Osteocyte (in vitro differentiated cells): ENCODE measurements around the gene LEMD2. TPM values are rescaled to one million over a fixed set of nuclear protein-coding genes. Genes with fewer than 3 reads are reported as not detected.
A peak's percentile ranks its signal among the peaks of the same experiment; 100 is the strongest.

Source experiments
- DNase-seq: peaks from one replicate; pipeline ENCODE4 v3.0.0; 2021; ENCODE audit warnings: mixed read lengths; ENCODE audit not compliant: unreplicated experiment; ENCODE audit errors: extremely low spot score
- H3K27ac Mint-ChIP-seq: one replicate; pipeline ENCODE4 v1.8.0; 2021; ENCODE audit warnings: mild to moderate bottlenecking, mixed read lengths; ENCODE audit not compliant: unreplicated experiment
- H3K27me3 Mint-ChIP-seq: one replicate; pipeline ENCODE4 v1.8.0; 2021; ENCODE audit warnings: mixed read lengths; ENCODE audit not compliant: unreplicated experiment
- H3K36me3 Mint-ChIP-seq: one replicate; pipeline ENCODE4 v1.8.0; 2021; ENCODE audit warnings: mixed read lengths; ENCODE audit not compliant: unreplicated experiment
- H3K4me1 Mint-ChIP-seq: one replicate; pipeline ENCODE4 v1.8.0; 2021; ENCODE audit warnings: mixed read lengths; ENCODE audit not compliant: unreplicated experiment
- H3K4me3 Mint-ChIP-seq: one replicate; pipeline ENCODE4 v1.8.0; 2021; ENCODE audit warnings: mild to moderate bottlenecking, moderate library complexity, mixed read lengths; ENCODE audit not compliant: unreplicated experiment
- H3K9me3 Mint-ChIP-seq: one replicate; pipeline ENCODE4 v1.8.0; 2021; ENCODE audit warnings: mixed read lengths; ENCODE audit not compliant: unreplicated experiment
- CTCF ChIP-seq: fragments of 200-600 bp; sonication (generic); IDR thresholded peaks from 2 replicates; pipeline ENCODE4 v1.5.0; 2021; ENCODE audit warnings: antibody characterized with exemption, mild to moderate bottlenecking, moderate library complexity
- total RNA-seq: library from RNA; stranded (reverse); gene quantifications from 2 replicates; pipeline ENCODE4 v1.2.1, GENCODE V29; 2021

LEMD2 gene
- total RNA-seq, 1 donor from 2014 or later = 70.4 TPM

GRCh38 chr6:33827546-33828451 is 38.9 kb upstream of the LEMD2 start:
- Mint-ChIP-seq H3K27ac (no peak overlapping the region), H3K9me3 (no peaks in the 10 kb centered on the region), H3K36me3 (no peaks in the 10 kb centered on the region), H3K4me1 (peaks cover 23% of the 10 kb centered on the region), H3K27me3 (peaks cover 18% of the 10 kb centered on the region), H3K4me3 (no peak overlapping the region)
- DNase-seq = no peak
- no peak for TF ChIP-seq CTCF

DNA sequence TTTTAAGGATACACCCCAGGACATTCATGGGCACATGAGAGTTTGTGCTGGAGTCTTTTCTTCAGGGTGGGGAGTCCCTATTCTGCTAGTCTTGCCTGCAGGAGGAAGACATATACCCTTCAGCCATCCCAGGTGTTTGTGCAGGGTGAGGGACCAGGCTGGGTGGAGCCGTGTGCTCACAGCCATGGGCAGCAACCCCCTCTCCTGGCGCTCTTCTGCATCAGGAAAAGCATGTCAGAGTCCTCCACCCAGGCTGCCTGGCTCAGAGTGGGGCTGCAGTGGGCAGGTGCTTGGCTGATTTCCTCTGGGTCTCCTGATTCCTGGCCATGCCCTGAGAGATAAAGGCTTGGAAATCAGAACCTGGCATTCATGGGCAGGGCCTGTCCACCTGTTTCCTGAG is 37.6 kb upstream of the LEMD2 start:
- no peak for TF ChIP-seq CTCF
- H3K36me3 Mint-ChIP-seq = no peaks in the 10 kb centered on the region
- no peak overlapping the region for H3K4me3 Mint-ChIP-seq
- peaks cover 23% of the 10 kb centered on the region for H3K4me1 Mint-ChIP-seq
- peaks cover 19% of the 10 kb centered on the region for H3K27me3 Mint-ChIP-seq
- H3K27ac Mint-ChIP-seq = no peak overlapping the region
- no peak for DNase-seq
- no peaks in the 10 kb centered on the region for H3K9me3 Mint-ChIP-seq

DNA sequence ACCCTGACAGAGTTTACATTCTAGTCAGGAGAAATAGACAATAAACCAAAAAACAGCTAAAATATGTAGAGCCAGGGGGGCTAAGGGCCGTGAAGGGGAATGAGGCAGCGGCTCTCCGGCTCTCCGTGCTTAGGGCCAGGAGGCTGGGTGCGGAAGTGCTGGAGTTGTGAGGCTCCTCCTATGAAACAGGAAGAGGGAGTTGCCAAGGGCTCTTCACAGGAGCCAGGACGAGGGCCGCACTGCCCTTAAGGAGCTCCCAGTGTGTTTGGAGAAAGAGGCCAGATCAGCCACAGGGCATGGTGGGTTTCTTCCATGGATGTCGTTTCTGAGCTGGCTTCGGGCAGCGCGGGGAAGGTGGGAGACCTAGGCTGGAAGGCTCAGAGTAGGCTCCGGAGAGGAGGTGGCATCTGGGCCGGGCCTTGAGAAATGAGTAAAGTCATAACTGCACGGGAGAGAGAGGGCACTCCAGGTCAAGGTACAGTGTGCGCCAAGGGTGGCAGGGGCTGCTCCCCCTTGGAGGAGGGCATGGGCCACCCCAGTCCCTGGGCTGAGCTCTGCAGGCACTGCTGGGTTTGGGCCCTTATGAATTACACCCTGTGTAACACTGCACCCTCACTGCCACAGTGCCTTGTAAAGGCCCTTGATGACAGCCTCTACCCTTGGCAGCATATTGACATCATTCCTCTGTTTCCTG is 35.7 kb upstream of the LEMD2 start:
- H3K4me1 Mint-ChIP-seq = peaks cover 23% of the 10 kb centered on the region
- no peaks in the 10 kb centered on the region for H3K9me3 Mint-ChIP-seq
- no peak for DNase-seq
- H3K27me3 Mint-ChIP-seq = peaks cover 14% of the 10 kb centered on the region
- peak overlapping the region; percentile 67 for H3K27ac Mint-ChIP-seq
- TF ChIP-seq CTCF = no peak
- no peaks in the 10 kb centered on the region for H3K36me3 Mint-ChIP-seq
- no peak overlapping the region for H3K4me3 Mint-ChIP-seq

GRCh38 chr6:33823806-33824205 is 34.9 kb upstream of the LEMD2 start:
- no peaks in the 10 kb centered on the region for H3K9me3 Mint-ChIP-seq
- no peak for DNase-seq
- peaks cover 19% of the 10 kb centered on the region for H3K4me1 Mint-ChIP-seq
- no peak for TF ChIP-seq CTCF
- H3K4me3 Mint-ChIP-seq = no peak overlapping the region
- H3K36me3 Mint-ChIP-seq = no peaks in the 10 kb centered on the region
- peaks cover 16% of the 10 kb centered on the region for H3K27me3 Mint-ChIP-seq
- H3K27ac Mint-ChIP-seq = no peak overlapping the region
